Upper lobe of left lung (tissue), 4 donors: ENCODE data around the gene MIAT.

Experiments used
- CTCF ChIP-seq, 6 experiments: fragments of 450-650 bp in 4 of 6; fragments of 200-600 bp in 2 of 6; sonication (generic) in 2 of 6; IDR thresholded peaks; one replicate each; pipeline ENCODE4 v1.5.1; 2016 to 2019; ENCODE audit warnings: antibody characterized with exemption in 6 of 6
- EP300 ChIP-seq, 4 donors: sonication (generic); formaldehyde crosslinking; IDR thresholded peaks; one replicate each; pipeline ENCODE4 v1.5.1; 2017; ENCODE audit warnings: antibody characterized with exemption in 4 of 4, control low read depth in 2 of 4
- POLR2A ChIP-seq, 4 donors: fragments of 450-650 bp; IDR thresholded peaks; one replicate each; pipeline ENCODE4 v1.5.1; 2016 to 2017; ENCODE audit warnings: antibody characterized with exemption in 4 of 4, mild to moderate bottlenecking in 2 of 4
- POLR2AphosphoS5 ChIP-seq, 2 donors: sonication (generic); formaldehyde crosslinking; IDR thresholded peaks; one replicate each; pipeline ENCODE4 v1.5.1; 2017; ENCODE audit warnings: antibody characterized with exemption in 2 of 2

- TF ChIP-seq CTCF (IDR thresholded peaks at IDR 0.05) (no peak), POLR2AphosphoS5 (IDR thresholded peaks at IDR 0.05) (no peak), POLR2A (IDR thresholded peaks at IDR 0.05) (no peak), EP300 (IDR thresholded peaks at IDR 0.05) (no peak)
Observed at GRCh38 chr22:26612652-26613051, 44.7 kb upstream of the MIAT start.
